Measurements from ENCODE around the gene CD52.
A peak's percentile ranks its signal among the peaks of the same experiment; 100 is the strongest.

The CD52 gene

DNA sequence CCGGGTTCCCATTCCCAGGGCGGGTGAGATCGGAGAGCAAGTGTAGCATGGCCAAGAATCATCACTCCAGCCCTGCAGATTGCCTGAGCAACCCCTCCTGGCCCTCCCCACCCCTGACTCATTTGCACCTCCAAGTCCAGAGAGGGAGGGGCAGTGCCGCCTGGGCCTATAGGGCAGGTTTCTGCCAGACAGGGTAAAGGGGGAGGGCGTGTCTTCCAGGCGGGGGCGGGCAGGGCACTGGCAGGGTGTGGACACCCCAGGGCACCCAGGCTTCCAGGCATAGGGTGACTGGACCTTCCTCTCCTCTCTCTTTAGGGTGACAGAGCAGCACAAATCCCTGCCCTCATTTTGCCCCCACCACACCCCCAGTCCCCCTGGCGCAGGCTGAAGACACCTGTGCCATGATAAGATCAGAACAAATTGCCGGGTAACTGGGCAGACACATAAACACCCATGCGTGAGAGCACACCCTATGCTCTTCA lies 39.4 kb downstream of the CD52 start:
- no peak for DNase-seq

DNA sequence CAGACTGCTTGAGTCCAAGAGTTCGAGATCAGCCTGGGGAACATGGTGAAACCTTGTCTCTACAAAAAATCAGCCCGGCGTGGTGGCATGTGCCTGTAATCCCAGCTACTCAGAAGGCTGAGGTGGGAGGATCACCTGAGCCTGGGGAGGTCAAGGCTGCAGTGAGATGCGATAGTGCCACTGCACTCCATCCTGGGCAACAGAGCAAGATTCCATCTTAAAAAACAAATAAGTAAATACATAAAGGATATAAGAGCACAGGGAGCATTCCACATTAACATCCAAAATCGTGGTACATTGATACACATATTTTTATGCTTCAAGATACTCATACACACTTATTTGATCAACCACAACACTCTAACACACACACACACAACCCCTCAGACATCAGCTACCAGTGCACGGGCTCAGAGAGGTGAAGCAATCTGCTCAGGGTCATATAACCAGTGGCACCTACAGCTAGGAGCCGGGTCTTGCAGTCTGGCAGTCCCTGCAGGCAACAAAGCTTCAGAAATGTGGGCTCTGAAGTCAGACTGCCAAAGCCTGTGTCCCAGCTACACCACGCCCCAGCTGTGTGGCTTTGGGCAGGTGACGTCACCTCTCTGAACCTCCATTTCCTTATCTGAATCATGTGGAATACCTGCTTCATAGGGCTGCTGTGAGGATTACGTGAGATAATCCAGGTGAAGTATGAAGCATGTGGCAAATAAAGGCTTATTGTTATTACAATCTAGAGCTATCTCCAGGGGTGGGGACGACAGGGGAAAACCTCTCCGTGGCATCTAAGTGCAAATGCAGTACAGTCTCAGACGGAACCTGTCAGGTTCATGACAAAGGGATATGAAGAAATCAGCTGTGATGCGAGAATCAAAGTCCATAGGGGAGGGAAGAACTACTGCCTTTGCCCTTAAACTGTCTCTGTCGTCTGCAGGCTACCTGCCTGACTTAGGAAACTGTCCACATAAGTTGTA lies 40.9 kb downstream of the CD52 start:
- no peak for DNase-seq

DNA sequence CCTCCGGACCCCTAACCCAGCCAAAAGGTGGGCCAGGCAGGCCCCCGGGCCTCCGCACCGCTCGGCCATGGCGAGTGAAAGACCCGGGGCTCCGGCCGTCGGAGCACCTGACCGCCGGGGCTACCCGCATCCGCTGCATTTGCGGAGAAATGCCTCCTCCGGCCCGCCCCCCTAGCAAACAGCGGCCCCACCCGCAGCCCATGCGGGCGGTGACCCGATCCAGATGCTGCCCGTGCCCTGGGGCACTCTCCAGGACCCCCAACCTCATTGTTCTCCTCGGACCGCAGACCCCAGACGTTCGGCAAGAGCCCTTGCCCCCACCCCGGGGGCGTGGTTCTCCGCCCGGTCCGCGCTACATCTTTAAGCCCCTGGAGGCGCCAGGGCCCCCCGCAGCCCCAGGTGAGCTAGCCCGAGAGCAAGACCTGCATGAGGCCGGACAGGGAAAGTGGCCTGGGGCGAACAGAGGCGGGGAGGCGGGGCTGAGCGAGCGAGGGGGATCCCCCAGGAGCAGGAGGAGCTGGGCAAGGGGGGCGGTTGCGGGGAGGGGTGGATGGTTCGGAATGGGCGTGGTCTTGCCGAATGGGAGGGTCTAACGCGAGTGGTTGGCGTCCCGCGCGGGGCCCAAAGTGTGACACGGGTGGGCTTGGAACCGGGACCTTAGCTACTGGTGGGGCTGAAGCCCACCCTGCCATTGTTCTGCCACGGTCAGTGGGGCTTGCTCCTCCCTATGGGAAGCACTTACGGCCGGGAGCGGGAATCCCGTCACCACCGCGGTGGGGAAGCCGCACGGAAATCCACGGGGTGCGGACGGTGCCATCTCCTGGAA lies 42.4 kb downstream of the CD52 start:
- DNase-seq: no peak

DNA sequence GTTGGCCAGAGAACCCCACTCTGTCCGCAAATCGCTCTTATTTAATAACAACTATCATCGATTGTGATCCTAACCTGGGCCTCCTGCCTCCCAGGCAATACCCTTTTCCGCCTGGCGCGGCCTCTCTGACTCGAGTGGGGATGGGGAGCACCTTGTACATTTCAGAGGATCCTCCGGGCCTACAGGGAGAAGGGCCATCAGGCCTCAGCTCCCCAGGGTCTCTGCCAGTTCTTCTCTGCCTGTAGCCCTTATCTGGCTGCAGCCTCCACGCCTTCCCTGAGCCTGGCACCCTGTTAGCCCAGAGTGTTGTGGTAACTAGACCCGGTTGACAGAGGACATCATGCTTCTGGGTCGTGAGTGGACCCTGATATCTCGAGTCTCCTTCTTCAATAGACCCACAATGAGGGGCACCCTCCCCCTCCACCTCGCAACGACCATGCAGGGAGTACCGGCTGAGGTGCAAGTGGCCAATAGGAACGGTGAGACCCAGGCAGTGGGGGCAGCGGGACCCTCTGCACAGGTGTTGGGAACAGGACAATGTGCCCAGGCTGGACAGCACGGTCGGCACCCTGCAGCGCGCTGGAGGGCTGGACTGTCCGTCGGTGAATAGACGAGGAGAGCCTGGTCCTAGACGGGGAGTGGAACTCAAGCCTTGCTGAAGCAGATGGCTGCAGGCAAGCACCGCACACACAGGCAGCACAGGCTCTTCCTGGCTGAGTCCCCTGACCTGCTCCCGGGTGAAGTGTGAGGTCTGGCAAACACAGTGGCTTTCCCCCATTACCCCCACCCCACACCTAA lies 43.2 kb downstream of the CD52 start:
- no peak for DNase-seq

DNA sequence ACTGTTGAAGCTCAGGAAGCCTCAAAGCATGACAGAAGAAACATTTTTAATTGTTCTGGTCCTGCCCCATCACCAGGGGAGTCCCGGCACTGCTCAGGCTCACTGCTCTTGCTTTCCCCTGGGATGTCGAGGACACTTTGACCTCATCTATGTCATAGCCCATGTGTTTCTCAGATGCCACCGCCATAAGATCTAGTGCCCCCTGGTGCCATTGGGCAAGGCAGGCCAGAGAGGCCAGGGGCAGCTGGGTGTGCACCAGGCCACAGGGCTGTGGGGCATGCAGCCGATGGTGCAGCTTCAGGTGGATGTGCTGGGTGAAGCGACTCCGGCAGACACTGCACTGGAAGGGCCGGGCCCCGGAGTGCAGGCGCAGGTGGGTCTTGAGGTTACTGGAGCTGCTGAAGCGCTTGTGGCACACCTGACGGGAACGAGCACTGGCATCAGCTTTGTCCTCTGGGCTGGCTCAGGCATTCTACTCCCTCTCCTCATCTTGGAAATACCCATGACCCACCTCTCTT lies 43.9 kb downstream of the CD52 start:
- DNase-seq: no peak

DNA sequence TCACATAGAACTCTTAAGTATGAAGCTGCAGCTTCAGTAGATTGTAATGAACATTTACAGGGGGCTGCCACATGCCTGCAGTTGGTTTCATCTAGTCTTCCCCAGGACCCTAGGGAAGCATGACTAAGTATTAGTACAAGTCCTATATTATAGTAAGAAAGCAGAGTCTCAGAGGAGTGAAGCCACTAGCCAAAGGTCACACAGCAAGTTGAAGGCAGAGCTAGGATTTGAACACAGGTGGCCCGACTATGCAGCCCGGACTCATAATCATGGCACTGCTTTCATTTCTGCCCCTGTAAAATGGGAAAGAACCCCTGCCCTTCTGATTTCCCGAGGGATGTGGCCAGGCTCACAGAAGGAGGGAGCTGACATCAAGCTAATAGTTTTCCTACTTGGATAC lies 44.6 kb downstream of the CD52 start:
- no peak for DNase-seq

DNA sequence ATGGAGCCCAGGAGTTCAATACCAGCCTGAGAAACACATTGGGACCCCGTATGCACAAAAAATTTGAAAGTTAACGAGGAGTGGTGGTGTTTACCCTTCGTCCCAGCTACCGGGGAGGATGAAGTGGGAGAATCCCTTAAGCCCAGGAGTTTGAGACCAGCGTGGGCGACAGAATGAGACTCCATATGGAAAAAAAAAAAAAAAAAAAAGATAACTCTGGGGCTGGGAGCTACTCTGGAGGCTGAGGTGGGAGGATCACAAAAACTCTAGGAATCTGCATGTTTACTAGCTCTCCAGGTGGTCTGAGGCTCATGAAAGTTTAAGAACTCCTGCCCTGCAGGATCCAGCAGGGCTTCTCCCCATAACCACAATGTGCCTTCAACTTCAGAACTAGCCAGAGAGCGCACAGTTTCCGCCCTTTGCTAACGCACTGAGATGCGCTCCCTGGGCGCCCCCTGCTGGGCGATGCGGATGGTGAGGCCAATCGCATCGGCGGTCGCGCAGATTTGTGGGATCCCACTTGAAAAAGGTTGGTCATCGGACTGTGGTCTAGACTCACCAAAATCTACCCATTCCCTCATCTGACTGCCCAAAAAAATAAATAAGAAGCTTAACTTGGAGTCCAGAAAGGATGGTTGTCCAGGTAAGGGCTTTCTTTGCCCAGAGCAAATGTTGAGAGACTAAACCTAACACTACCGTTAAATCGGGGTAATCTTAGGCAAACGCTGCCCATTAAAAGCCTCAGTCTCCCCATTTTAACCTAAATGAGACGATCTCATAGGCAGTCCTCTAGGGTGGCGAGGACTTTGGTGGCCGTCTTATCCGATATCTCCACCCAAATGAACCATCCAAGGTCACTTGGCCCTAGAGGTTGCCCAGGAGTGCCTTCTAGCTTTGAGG lies 46.0 kb downstream of the CD52 start:
- DNase-seq: peak; percentile 12

DNA sequence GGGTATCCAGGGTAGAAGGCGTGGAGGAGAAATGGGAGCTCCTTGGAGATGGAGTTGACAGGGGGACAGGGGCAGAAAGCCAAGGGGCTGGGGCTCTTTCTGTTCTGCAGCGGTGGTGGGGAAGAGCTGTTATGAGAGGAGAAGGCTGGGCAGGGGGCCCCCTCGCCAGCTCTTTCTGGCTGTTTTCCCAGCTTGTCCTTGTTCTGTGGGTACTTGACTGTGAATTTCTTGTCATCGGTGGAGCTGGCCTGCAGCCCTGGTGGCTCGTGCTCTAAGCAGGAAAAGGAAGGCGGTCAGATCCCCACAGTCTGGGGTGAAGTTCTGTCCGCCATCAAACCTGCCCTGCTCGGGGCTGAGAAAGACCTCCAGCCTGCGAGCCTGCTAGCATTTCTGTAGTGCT lies 47.2 kb downstream of the CD52 start:
- no peak for DNase-seq

DNA sequence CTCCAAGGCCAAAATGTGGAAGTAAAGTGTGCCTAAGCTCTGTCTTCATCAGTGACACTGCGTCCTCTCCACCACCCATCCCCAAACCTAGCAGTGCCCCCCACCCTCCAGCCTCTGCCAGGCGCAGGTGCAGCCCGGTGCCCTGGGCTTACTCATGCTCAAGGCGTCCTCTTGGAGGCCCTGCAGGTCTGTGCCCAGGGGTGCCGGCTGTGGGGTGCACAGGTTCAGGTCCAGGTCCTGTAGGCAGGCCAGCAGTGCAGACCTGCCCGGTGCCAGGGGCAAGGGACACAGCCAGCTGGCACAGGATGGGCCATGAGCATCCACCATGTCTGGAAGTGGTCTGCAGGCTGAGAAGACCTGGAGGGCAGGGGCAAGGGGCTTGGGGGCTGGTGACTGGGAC lies 49.7 kb downstream of the CD52 start:
- DNase-seq: no peak

DNA sequence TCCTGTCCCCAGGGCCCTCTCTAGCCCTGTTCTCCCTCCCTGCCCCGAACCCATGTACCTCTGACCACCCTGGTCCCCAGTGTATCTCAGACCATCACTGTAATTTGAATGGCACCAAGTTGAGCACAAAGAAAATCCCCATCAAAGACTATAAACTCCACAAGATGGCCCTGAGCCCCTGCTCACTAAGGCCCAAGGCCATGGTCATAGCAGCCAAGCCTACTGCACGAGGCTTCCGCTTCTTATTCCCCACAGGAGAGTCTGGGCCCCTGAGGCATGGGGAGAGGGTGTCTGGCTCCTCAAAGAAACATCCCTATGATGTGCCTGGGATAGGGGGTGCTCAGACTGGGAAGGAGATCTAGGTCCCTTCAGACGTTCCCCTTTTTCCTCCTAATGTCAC lies 50.2 kb downstream of the CD52 start:
- no peak for DNase-seq

DNA sequence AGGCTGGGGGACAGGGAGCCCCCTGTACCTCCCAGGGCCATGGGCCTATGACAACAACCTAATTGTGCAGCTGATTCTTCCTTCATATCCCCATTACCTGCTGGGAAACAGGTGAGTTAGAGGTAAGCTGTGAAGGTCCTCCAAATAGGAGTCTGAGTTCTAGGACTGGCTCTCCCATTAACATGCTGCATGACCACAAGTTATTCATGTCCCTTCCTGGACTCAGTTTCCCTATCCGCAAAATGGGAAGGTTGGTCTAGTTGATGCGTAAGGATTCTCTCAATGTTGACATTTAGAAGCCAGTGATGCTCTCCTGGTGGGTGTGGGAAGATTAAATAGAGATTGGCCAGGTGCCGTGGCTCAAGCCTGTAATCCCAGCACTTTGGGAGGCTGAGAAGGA lies 50.7 kb downstream of the CD52 start:
- no peak for DNase-seq

Data from NCI-H526 treated with DMSO at 0.1 percent for 48 hours (cell line).